Lower leg skin (tissue), 4 donors: ENCODE data around the gene CARMIL3. TPM values are rescaled to one million over a fixed set of nuclear protein-coding genes. Genes with fewer than 3 reads are reported as not detected.
"Not testable (repeated sequence)": the region's sequence is repeated elsewhere in the genome, so short reads cannot be mapped to it uniquely, and the experiment has no call there.

ENCODE experiments used
- DNase-seq, 2 donors: peaks; one replicate each; pipeline ENCODE4 v3.0.0-alpha.2; 2019; ENCODE audit warnings: low spot score in 2 of 2
- H3K4me3 ChIP-seq: fragments of 200-600 bp; sonication (generic); 2 replicates; pipeline ENCODE4 v1.5.1; 2017; ENCODE audit warnings: mild to moderate bottlenecking, low read depth; ENCODE audit not compliant: poor library complexity, severe bottlenecking
- CTCF ChIP-seq, 3 donors: fragments of 450-650 bp; IDR thresholded peaks; one replicate each; pipeline ENCODE4 v1.5.1; 2016; ENCODE audit warnings: antibody characterized with exemption in 3 of 3, mild to moderate bottlenecking in 3 of 3, moderate library complexity in 2 of 3
- POLR2A ChIP-seq, 2 donors: fragments of 450-650 bp; IDR thresholded peaks; one replicate each; pipeline ENCODE4 v1.6.1; 2016 to 2017; ENCODE audit warnings: antibody characterized with exemption in 2 of 2, mild to moderate bottlenecking in 1 of 2, moderate library complexity in 1 of 2
- whole genome bisulfite sequencing, 2 donors: methylation state at CpG; one replicate each; pipeline ENCODE4 v1.1.5; 2018; 5-methylcytosine and 5-hydroxymethylcytosine counted together
- intact Hi-C: fragments of 100-400 bp; cut with DNase I; formaldehyde crosslinking; loops from one replicate; pipeline ENCODE4 v1.15.0; 2023; ENCODE audit warnings: low total_unique reads
- total RNA-seq, 4 donors: library from RNA; depleted of rRNA; stranded (reverse); fragments of >200 nt; gene quantifications; one replicate each; pipeline ENCODE4 v1.1.0, GENCODE V29; 2016

CARMIL3 gene
- total RNA-seq, 4 donors from 2014 or later, result 2.8 to 7.6 (median 5.2) TPM

GRCh38 chr14:24036169-24036962, 15.4 kb upstream of the CARMIL3 start:
- WGBS, 2 donors, result 1% methylated on average over 26 to 42 of the region's 50 CpGs
- peak; percentile 88 to 95 for DNase-seq
- peak in 1 of 3 donors; percentile 42 for TF ChIP-seq CTCF (IDR thresholded peaks at IDR 0.05)
- no peak for TF ChIP-seq POLR2A (IDR thresholded peaks at IDR 0.05)
- intact Hi-C loops, result no loop called here
- peak overlapping the region; percentile 48 for H3K4me3 ChIP-seq

- intact Hi-C loops, DNase-seq, H3K4me3 ChIP-seq: not testable (repeated sequence)
- WGBS, 2 donors, result 34 to 36% methylated on average over 10 of the region's 10 CpGs
These were observed 14.7 kb upstream of the CARMIL3 start for GRCh38 chr14:24036963-24037657.

GRCh38 chr14:24037658-24038037, 14.2 kb upstream of the CARMIL3 start:
- no peak overlapping the region for H3K4me3 ChIP-seq
- no peak for TF ChIP-seq POLR2A (IDR thresholded peaks at IDR 0.05)
- no peak for TF ChIP-seq CTCF (IDR thresholded peaks at IDR 0.05)
- no peak for DNase-seq
- intact Hi-C loops, result no loop called here
- 64 to 73% methylated on average over 14 of the region's 14 CpGs for WGBS, 2 donors

- no peak for DNase-seq
- no peak overlapping the region for H3K4me3 ChIP-seq
- intact Hi-C loops, result no loop called here
- 78 to 81% methylated on average over 2 of the region's 2 CpGs for WGBS, 2 donors
- no peak for TF ChIP-seq POLR2A (IDR thresholded peaks at IDR 0.05)
- no peak for TF ChIP-seq CTCF (IDR thresholded peaks at IDR 0.05)
These were observed 13.1 kb upstream of the CARMIL3 start for GRCh38 chr14:24038686-24039085.

GRCh38 chr14:24040692-24041091, 11.1 kb upstream of the CARMIL3 start:
- WGBS, 2 donors, result 30 to 55% methylated on average over 2 of the region's 2 CpGs
- intact Hi-C loops, result no loop called here
- TF ChIP-seq POLR2A (IDR thresholded peaks at IDR 0.05) (no peak), CTCF (IDR thresholded peaks at IDR 0.05) (no peak)
- no peak overlapping the region for H3K4me3 ChIP-seq
- DNase-seq, result no peak

- 23 to 25% methylated on average over 5 of the region's 5 CpGs for WGBS, 2 donors
- no peak for DNase-seq
- intact Hi-C loops, result no loop called here
- TF ChIP-seq POLR2A (IDR thresholded peaks at IDR 0.05) (no peak), CTCF (IDR thresholded peaks at IDR 0.05) (no peak)
- no peak overlapping the region for H3K4me3 ChIP-seq
These were observed 9.1 kb upstream of the CARMIL3 start for GRCh38 chr14:24042746-24043145.

GRCh38 chr14:24049002-24049401, 2.8 kb upstream of the CARMIL3 start:
- intact Hi-C loops, DNase-seq, H3K4me3 ChIP-seq: not testable (repeated sequence)
- WGBS, 2 donors, result 77 to 91% methylated on average over 2 of the region's 2 CpGs

- H3K4me3 ChIP-seq, intact Hi-C loops, DNase-seq: not testable (repeated sequence)
- 39 to 46% methylated on average over 8 of the region's 8 CpGs for WGBS, 2 donors
These were observed 1.1 kb upstream of the CARMIL3 start for GRCh38 chr14:24050753-24051152.
